ENCODE measurements around the gene RAB9A. TPM values are rescaled to one million over a fixed set of nuclear protein-coding genes. Genes with fewer than 3 reads are reported as not detected.

RAB9A gene
- total and polyA plus RNA-seq, 2 of the 8 experiments (the other 6 are each of a cell fraction or from before 2014, with no cell fraction given) = 21.8 to 34.0 TPM

GRCh38 chrX:13711141-13711540 is 22.2 kb downstream of the RAB9A start (continued):
- TF ChIP-seq YY1 (IDR thresholded peaks at IDR 0.05; ENCODE audit: low read depth, low read length) (no peak), KDM4A (IDR thresholded peaks at IDR 0.05; ENCODE audit: low read depth, low read length, severe bottlenecking) (no peak), NRF1 (IDR thresholded peaks at IDR 0.05; ENCODE audit: low read depth, low read length) (no peak), MAX (IDR thresholded peaks at IDR 0.05) (no peak), RBBP5 (IDR thresholded peaks at IDR 0.05; ENCODE audit: borderline replicate concordance, low read depth, low read length) (no peak)

Data from H1 (cell line).